ENCODE results near the gene EFNB3. TPM values are rescaled to one million over a fixed set of nuclear protein-coding genes. Genes with fewer than 3 reads are reported as not detected.

Gene EFNB3
- total and polyA plus RNA-seq, 2 of the 4 experiments (the other 2 are of a cell fraction), result 0.54 to 2.0 TPM

- H4K8ac ChIP-seq (ENCODE audit: low read depth in 2 of 2, low read length in 2 of 2), result no peak overlapping the region
- POLR2A ChIA-PET (ENCODE audit: unreplicated experiment), result no interaction called here
Measured at GRCh38 chr17:7732981-7733539, 28.1 kb downstream of the EFNB3 start.

More at GRCh38 chr17:7732981-7733539, 28.1 kb downstream of the EFNB3 start:
- no peak overlapping the region for H2AK9ac ChIP-seq (replicated peaks; ENCODE audit: low read depth, low read length, poor library complexity)
- no peak overlapping the region for H2BK15ac ChIP-seq (ENCODE audit: low read depth, low read length)
- H2AFZ ChIP-seq (replicated peaks; ENCODE audit: low read length, poor library complexity), result no peak overlapping the region
- dilution Hi-C loops (cut with HindIII; ENCODE audit: low sequenced_read_pairs, unreplicated experiment), result no loop called here
- CTCF ChIA-PET, result interaction anchor here (0.7 kb wide), 1 partner anchor 16 kb away, joined by 4 read pairs; the partner anchor contains the start of gene DNAH2
- H2BK5ac ChIP-seq (ENCODE audit: low read depth, low read length, poor library complexity, severe bottlenecking), result no peak overlapping the region
- H2AK5ac ChIP-seq (ENCODE audit: low read depth, low read length), result no peak overlapping the region
- H2BK120ac ChIP-seq (ENCODE audit: low read depth, low read length), result no peak overlapping the region
- H3K4me1 ChIP-seq (ENCODE audit: control insufficient read depth, insufficient read depth, low read length), result no peaks in the 10 kb centered on the region
- no peak overlapping the region for H2BK20ac ChIP-seq (ENCODE audit: low read depth, low read length)
- no peak overlapping the region for H3K9ac ChIP-seq (ENCODE audit: low read depth, low read length)
- H3K4me3 ChIP-seq (ENCODE audit: insufficient read depth, low read depth, low read length), result no peak overlapping the region
- peaks cover 45% of the 10 kb centered on the region for H3K27me3 ChIP-seq (ENCODE audit: control insufficient read depth, insufficient read depth, low read length)
- no peak overlapping the region for H4K5ac ChIP-seq (ENCODE audit: low read depth, low read length)
- H3K9me1 ChIP-seq (ENCODE audit: insufficient read depth, low read length), result no peaks in the 10 kb centered on the region
- H3K4me2 ChIP-seq (ENCODE audit: low read depth, low read length), result no peak overlapping the region
- 100% methylated on average over 5 of the region's 14 CpGs; no CpG with 5 or more reads in 1 of the 2 experiments for WGBS, 2 experiments (ENCODE audit: extremely low coverage in 2 of 2, insufficient read length in 1 of 2)
- H4K20me1 ChIP-seq (ENCODE audit: insufficient read depth, low read length), result no peaks in the 10 kb centered on the region
- H3K14ac ChIP-seq (replicated peaks; ENCODE audit: low read depth, low read length), result no peak overlapping the region
- BruUV-seq (replicated peaks), result no TSS peak
- H3K9me3 ChIP-seq (ENCODE audit: control insufficient read depth, insufficient read depth, low read length), result no peaks in the 10 kb centered on the region
- DNase-seq (no peak), ATAC-seq (ENCODE audit: low read depth) (no peak)
- H3K27ac ChIP-seq (ENCODE audit: insufficient read depth, low read length), result no peak overlapping the region
- H3K79me1 ChIP-seq (ENCODE audit: low read depth in 1 of 2, low read length in 2 of 2), result no peaks in the 10 kb centered on the region
- H3K36me3 ChIP-seq (ENCODE audit: control insufficient read depth, insufficient read depth, low read length), result no peaks in the 10 kb centered on the region
- no peak overlapping the region for H3K56ac ChIP-seq (ENCODE audit: extremely low read depth, insufficient read depth, low read length)
- H3K4ac ChIP-seq (ENCODE audit: low read depth, low read length), result no peak overlapping the region
- intact Hi-C loops (cut with micrococcal nuclease), result no loop called here
- H3K23ac ChIP-seq (ENCODE audit: low read depth, low read length), result no peak overlapping the region
- no peak overlapping the region for H4K91ac ChIP-seq (ENCODE audit: insufficient read depth, low read depth, low read length)
- in situ Hi-C loops (cut with MboI; ENCODE audit: low sequenced_read_pairs), result loop anchor here (25.0 kb wide), 1 partner anchor 254 kb away; no protein-coding TSS in a partner anchor
- TF ChIP-seq CHD1 (IDR thresholded peaks at IDR 0.05; ENCODE audit: low read depth, low read length) (no peak), NFE2L2 (IDR thresholded peaks at IDR 0.05; ENCODE audit: low read depth, low read length) (no peak), MXI1 (IDR thresholded peaks at IDR 0.05; ENCODE audit: borderline replicate concordance, low read depth, low read length) (no peak), BHLHE40 (IDR thresholded peaks at IDR 0.05; ENCODE audit: low read depth, low read length) (no peak), ELK1 (IDR thresholded peaks at IDR 0.05; ENCODE audit: borderline replicate concordance, low read depth, low read length) (no peak), USF2 (IDR thresholded peaks at IDR 0.05; ENCODE audit: low read depth, low read length) (no peak), MAZ (IDR thresholded peaks at IDR 0.05; ENCODE audit: borderline replicate concordance, low read depth, low read length) (no peak), RAD21 (IDR thresholded peaks at IDR 0.05; ENCODE audit: low read length) (no peak), MAFK (IDR thresholded peaks at IDR 0.05; ENCODE audit: low read depth, low read length) (no peak), POLR2A (IDR thresholded peaks at IDR 0.05; ENCODE audit: low read depth, low read length) (no peak), FOS (IDR thresholded peaks at IDR 0.05; ENCODE audit: low read depth, low read length) (no peak), CTCF (conservative IDR thresholded peaks at IDR 0.05; ENCODE audit: low read depth, low read length) (no peak), RCOR1 (IDR thresholded peaks at IDR 0.05; ENCODE audit: insufficient replicate concordance, low read length) (no peak), RFX5 (IDR thresholded peaks at IDR 0.05; ENCODE audit: low read depth, low read length) (no peak), CEBPB (IDR thresholded peaks at IDR 0.05; ENCODE audit: low read depth, low read length) (no peak)
- H3K18ac ChIP-seq (ENCODE audit: low read depth, low read length), result no peak overlapping the region
